Measurements from ENCODE around the gene METTL8. TPM values are rescaled to one million over a fixed set of nuclear protein-coding genes. Genes with fewer than 3 reads are reported as not detected.
"Not testable (repeated sequence)": the region's sequence is repeated elsewhere in the genome, so short reads cannot be mapped to it uniquely, and the experiment has no call there.

The METTL8 gene
- total RNA-seq, 4 donors from 2014 or later = 6.9 to 33.0 (median 17.7) TPM

DNA sequence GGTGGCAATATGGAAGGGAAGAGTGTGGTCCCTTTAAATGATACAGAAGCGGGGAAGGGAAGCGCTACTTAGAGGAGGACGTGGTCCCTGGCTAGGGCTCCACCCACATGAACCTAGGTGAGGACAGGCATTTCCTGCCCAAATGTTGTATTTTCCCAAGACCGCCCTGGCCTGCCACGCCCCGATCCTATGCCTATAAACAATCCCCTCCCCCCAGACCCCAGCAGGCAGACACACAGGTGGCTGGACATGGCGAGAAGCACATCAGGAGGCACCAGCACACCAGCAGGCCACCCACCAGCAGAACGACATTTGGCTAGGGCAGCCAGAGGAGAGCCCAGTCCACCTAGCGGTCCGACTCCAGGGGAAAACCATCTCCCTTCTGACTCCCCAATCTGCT lies 47.2 kb downstream of the METTL8 start:
- Histone ChIP-seq H3K27ac (no peak overlapping the region), H3K9me3 (no peaks in the 10 kb centered on the region), H3K4me3 (no peak overlapping the region), H3K36me3 (no peaks in the 10 kb centered on the region), H3K4me1 (no peaks in the 10 kb centered on the region), H3K27me3 (no peaks in the 10 kb centered on the region)
- no peak for DNase-seq
- intact Hi-C loops (cut with DNase I; ENCODE audit: low total_unique reads) = no loop called here
- no peak for TF ChIP-seq POLR2A (IDR thresholded peaks at IDR 0.05)
- TF ChIP-seq, protein P1, sequence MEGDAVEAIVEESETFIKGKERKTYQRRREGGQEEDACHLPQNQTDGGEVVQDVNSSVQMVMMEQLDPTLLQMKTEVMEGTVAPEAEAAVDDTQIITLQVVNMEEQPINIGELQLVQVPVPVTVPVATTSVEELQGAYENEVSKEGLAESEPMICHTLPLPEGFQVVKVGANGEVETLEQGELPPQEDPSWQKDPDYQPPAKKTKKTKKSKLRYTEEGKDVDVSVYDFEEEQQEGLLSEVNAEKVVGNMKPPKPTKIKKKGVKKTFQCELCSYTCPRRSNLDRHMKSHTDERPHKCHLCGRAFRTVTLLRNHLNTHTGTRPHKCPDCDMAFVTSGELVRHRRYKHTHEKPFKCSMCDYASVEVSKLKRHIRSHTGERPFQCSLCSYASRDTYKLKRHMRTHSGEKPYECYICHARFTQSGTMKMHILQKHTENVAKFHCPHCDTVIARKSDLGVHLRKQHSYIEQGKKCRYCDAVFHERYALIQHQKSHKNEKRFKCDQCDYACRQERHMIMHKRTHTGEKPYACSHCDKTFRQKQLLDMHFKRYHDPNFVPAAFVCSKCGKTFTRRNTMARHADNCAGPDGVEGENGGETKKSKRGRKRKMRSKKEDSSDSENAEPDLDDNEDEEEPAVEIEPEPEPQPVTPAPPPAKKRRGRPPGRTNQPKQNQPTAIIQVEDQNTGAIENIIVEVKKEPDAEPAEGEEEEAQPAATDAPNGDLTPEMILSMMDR (IDR thresholded peaks at IDR 0.05) = no peak

DNA sequence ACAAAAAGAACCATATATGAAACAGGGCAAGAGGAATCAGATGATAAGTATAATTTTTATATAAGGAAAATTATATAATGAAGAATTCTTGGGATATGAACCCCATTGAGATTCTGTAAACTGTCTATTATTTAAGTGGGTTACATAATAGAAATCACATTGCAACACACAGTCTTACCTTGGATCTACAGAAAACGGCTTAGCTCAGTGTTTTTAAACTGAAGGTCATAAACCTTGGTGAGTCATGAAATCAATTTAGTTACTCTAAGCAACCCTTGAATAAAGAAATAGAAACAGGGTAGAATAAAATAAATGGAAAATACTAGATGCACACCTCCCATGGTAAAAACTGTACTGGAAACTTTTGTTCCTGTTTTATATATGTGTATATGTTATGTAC lies 50.7 kb downstream of the METTL8 start:
- H3K9me3 ChIP-seq = peaks cover 0 to 5% of the 10 kb centered on the region in 2 donors
- no peak overlapping the region for H3K27ac ChIP-seq
- no peaks in the 10 kb centered on the region for H3K27me3 ChIP-seq
- H3K4me3 ChIP-seq = no peak overlapping the region
- no peak for DNase-seq
- TF ChIP-seq, protein P1 (IDR thresholded peaks at IDR 0.05) = no peak
- TF ChIP-seq POLR2A (IDR thresholded peaks at IDR 0.05) = no peak
- H3K36me3 ChIP-seq = no peaks in the 10 kb centered on the region
- H3K4me1 ChIP-seq = no peaks in the 10 kb centered on the region
- intact Hi-C loops (cut with DNase I; ENCODE audit: low total_unique reads) = no loop called here

DNA sequence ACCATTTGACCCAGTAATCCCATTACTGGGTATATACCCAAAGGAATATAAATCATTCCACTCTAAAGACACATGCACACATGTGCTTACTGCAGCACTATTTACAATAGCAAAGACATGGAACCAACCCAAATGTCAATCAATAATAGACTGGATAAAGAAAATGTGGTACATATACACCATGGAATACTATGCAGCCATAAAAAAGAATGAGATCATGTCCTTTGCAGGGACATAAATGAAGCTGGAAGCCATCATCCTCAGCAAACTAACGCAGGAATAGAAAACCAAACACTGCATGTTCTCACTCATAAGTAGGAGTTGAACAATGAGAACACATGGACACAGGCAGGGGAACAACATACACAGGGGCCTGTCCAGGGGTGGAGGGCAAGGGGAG lies 51.6 kb downstream of the METTL8 start:
- H3K27ac ChIP-seq; intact Hi-C loops (cut with DNase I; ENCODE audit: low total_unique reads); H3K4me3 ChIP-seq; DNase-seq; H3K4me1 ChIP-seq; H3K27me3 ChIP-seq; H3K36me3 ChIP-seq: not testable (repeated sequence)
- peaks cover 0 to 12% of the 10 kb centered on the region in 2 donors for H3K9me3 ChIP-seq

DNA sequence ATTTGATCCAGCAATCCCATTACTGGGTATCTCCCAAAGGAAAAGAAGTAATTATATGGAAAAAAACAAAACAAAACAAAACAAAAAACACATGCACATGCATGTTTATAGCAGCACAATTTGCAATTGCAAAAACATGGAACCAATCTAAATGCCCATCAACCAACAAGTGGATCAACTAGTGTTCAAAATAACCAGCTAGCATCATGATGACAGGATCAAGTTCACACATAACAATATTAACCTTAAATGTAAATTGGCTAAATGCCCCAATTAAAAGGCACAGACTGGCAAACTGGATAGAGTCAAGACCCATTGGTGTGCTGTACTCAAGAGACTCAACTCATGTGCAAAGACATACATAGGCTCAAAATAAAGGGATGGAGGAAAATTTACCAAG lies 55.9 kb downstream of the METTL8 start:
- DNase-seq = not testable (repeated sequence)

DNA sequence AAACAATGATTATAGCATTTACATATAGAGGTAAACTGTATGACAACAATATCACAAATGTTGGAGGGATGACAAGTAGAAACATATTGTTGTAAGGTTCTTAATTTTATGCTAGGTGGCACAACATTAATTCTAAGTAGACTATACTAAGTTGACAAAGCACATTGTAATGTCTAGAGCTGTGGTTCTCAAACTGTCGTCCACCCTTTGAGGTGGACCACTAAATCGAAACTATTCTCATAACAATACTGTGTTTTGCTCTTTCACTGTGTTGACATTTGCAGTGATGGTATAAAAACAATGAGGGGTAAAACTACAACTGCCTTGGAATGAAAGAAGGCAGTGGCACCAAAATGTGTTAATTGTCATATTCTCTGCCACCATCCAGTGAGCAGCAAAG lies 66.1 kb downstream of the METTL8 start:
- H3K27ac ChIP-seq = no peak overlapping the region
- H3K4me3 ChIP-seq = no peak overlapping the region
- H3K36me3 ChIP-seq = no peaks in the 10 kb centered on the region
- peaks cover 0 to 4% of the 10 kb centered on the region in 2 donors for H3K9me3 ChIP-seq
- no peak for DNase-seq
- TF ChIP-seq POLR2A (IDR thresholded peaks at IDR 0.05) = no peak
- TF ChIP-seq, protein P1 (IDR thresholded peaks at IDR 0.05) = no peak
- H3K4me1 ChIP-seq = no peaks in the 10 kb centered on the region
- no peaks in the 10 kb centered on the region for H3K27me3 ChIP-seq
- intact Hi-C loops (cut with DNase I; ENCODE audit: low total_unique reads) = no loop called here

More for the DNA sequence above, 55.9 kb downstream of the METTL8 start:
- intact Hi-C loops (cut with DNase I; ENCODE audit: low total_unique reads); H3K27me3 ChIP-seq; H3K4me3 ChIP-seq; H3K4me1 ChIP-seq; H3K27ac ChIP-seq; H3K36me3 ChIP-seq: not testable (repeated sequence)
- peaks cover 0 to 12% of the 10 kb centered on the region in 2 donors for H3K9me3 ChIP-seq

DNA sequence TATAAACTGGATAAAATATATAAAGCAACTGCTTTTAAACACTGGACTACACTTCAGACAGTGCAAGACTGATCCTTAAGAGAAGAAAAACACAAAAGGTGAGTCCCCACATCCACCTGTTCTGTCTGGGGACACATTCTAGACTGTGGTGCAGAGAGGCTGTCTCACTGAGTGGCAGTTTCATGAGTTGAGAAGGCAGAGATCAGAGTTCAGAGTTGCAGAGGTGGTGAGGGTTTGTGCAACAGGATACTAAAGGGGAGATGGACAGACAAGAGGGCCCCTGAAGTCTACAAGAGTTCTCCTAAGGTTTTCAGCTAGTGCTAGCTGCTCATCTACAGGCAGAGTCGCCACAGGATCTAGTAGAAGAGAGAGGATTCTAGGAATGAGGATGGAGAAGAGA lies 68.0 kb downstream of the METTL8 start:
- TF ChIP-seq, protein P1 (IDR thresholded peaks at IDR 0.05) = no peak
- peaks cover 0 to 4% of the 10 kb centered on the region in 2 donors for H3K9me3 ChIP-seq
- no peak overlapping the region for H3K4me3 ChIP-seq
- no peaks in the 10 kb centered on the region for H3K4me1 ChIP-seq
- intact Hi-C loops (cut with DNase I; ENCODE audit: low total_unique reads) = no loop called here
- no peak overlapping the region for H3K27ac ChIP-seq
- H3K27me3 ChIP-seq = no peaks in the 10 kb centered on the region
- no peak for DNase-seq
- H3K36me3 ChIP-seq = no peaks in the 10 kb centered on the region

Data from uterus (tissue), 4 donors.